ENCODE measurements around the gene APOBEC4.
A peak's percentile ranks its signal among the peaks of the same experiment; 100 is the strongest.

APOBEC4 gene

GRCh38 chr1:183600136-183600535 lies 53.0 kb downstream of the APOBEC4 start:
- no peak overlapping the region for H3K4me3 Mint-ChIP-seq
- no peak for ATAC-seq (replicated peaks)
- no peaks in the 10 kb centered on the region for H3K36me3 Mint-ChIP-seq (ENCODE audit: insufficient read depth)
- no peak for DNase-seq
- H3K27me3 Mint-ChIP-seq, result peaks cover 6 to 31% of the 10 kb centered on the region in 2 donors
- peaks cover 0 to 10% of the 10 kb centered on the region in 2 donors for H3K4me1 Mint-ChIP-seq (ENCODE audit: low read depth in 2 of 2)
- H3K27ac Mint-ChIP-seq, result no peak overlapping the region
- no peaks in the 10 kb centered on the region for H3K9me3 Mint-ChIP-seq

- H3K27ac Mint-ChIP-seq, result peak overlapping the region; percentile 2 to 3
These were observed 54.7 kb downstream of the APOBEC4 start for GRCh38 chr1:183598386-183598785.

GRCh38 chr1:183597656-183598347 lies 55.3 kb downstream of the APOBEC4 start:
- no peak overlapping the region for H3K4me3 Mint-ChIP-seq
- ATAC-seq (replicated peaks), result no peak
- H3K4me1 Mint-ChIP-seq (ENCODE audit: low read depth in 2 of 2), result no peaks in the 10 kb centered on the region
- no peaks in the 10 kb centered on the region for H3K36me3 Mint-ChIP-seq (ENCODE audit: insufficient read depth)
- H3K9me3 Mint-ChIP-seq, result no peaks in the 10 kb centered on the region
- peaks cover 5 to 20% of the 10 kb centered on the region in 2 donors for H3K27me3 Mint-ChIP-seq
- H3K27ac Mint-ChIP-seq, result peak overlapping the region in 1 of 2 donors; percentile 2
- no peak for DNase-seq

More at GRCh38 chr1:183598386-183598785, 54.7 kb downstream of the APOBEC4 start:
- H3K4me1 Mint-ChIP-seq (ENCODE audit: low read depth in 2 of 2), result no peaks in the 10 kb centered on the region
- peaks cover 5 to 19% of the 10 kb centered on the region in 2 donors for H3K27me3 Mint-ChIP-seq
- H3K36me3 Mint-ChIP-seq (ENCODE audit: insufficient read depth), result no peaks in the 10 kb centered on the region
- no peaks in the 10 kb centered on the region for H3K9me3 Mint-ChIP-seq
- ATAC-seq (replicated peaks) (no peak), DNase-seq (no peak)
- no peak overlapping the region for H3K4me3 Mint-ChIP-seq

- no peak overlapping the region for H3K4me3 Mint-ChIP-seq
- no peak overlapping the region for H3K27ac Mint-ChIP-seq
- H3K9me3 Mint-ChIP-seq, result no peaks in the 10 kb centered on the region
These were observed 56.6 kb downstream of the APOBEC4 start for GRCh38 chr1:183596500-183596899.

More at GRCh38 chr1:183596500-183596899, 56.6 kb downstream of the APOBEC4 start:
- H3K27me3 Mint-ChIP-seq, result peaks cover 5 to 11% of the 10 kb centered on the region in 2 donors
- ATAC-seq (replicated peaks) (no peak), DNase-seq (no peak)
- H3K36me3 Mint-ChIP-seq (ENCODE audit: insufficient read depth), result no peaks in the 10 kb centered on the region
- H3K4me1 Mint-ChIP-seq (ENCODE audit: low read depth in 2 of 2), result no peaks in the 10 kb centered on the region

Data from effector memory CD8-positive, alpha-beta T cell (primary cell).